Measurements from ENCODE around the gene HTR1D. TPM values are rescaled to one million over a fixed set of nuclear protein-coding genes. Genes with fewer than 3 reads are reported as not detected.

HTR1D gene
- total RNA-seq, 1 experiment from 2014 or later = 3.1 TPM

DNA sequence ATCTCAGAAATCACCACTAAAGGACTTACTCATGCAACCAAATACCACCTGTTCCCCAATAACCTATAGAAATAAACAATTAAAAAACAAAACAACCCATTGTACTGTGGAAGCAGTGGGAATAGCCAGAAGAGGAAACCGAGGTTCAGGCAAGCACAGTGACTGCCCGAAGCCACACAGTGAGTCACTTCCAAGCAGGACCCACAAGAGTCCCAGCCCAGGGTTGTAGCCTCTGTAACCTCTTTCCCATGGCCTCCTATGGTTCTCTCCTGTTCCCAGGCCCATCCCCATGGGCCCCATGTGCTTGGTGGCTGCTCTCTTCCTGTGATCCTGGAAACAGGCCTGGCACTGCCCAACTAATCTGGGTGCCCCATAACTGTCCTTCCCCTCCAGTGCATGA is 29.0 kb upstream of the HTR1D start:
- no peak overlapping the region for H2AFZ ChIP-seq (ENCODE audit: low read length)

More for the DNA sequence above, 29.0 kb upstream of the HTR1D start:
- no peaks in the 10 kb centered on the region for H4K20me1 ChIP-seq (ENCODE audit: control insufficient read depth, insufficient read depth, insufficient read length)
- WGBS (ENCODE audit: extremely low coverage, insufficient read length, low lambda C conversion rate) = no CpG with 5 or more reads among the region's 2 CpGs
- no peak overlapping the region for H4K5ac ChIP-seq (ENCODE audit: insufficient read length, low read depth, low read length)
- no peak overlapping the region for H3K56ac ChIP-seq (ENCODE audit: insufficient read length, low read depth, low read length)
- H3K14ac ChIP-seq (ENCODE audit: insufficient read depth, low read length) = no peak overlapping the region; the same call in 1 of the 2 replicates
- no peaks in the 10 kb centered on the region for H3K23me2 ChIP-seq (ENCODE audit: insufficient read length, low read depth, low read length, poor library complexity, severe bottlenecking)
- Mint-ChIP-seq H3K27me3 (ENCODE audit: low read depth) (peaks cover 6% of the 10 kb centered on the region; the same call in 1 of the 2 replicates), H3K4me3 (no peak overlapping the region), H3K27ac (no peak overlapping the region), H3K4me1 (peaks cover 23 to 32% of the 10 kb centered on the region in 2 experiments), H3K36me3 (ENCODE audit: insufficient read depth in 1 of 3, low read depth in 3 of 3) (no peaks in the 10 kb centered on the region), H3K9me3 (no peaks in the 10 kb centered on the region; a peak in 2 of 5 replicates)
- H3K27ac ChIP-seq (ENCODE audit: insufficient read length, low read depth, low read length) = no peak overlapping the region
- H3K79me2 ChIP-seq (ENCODE audit: insufficient read depth, low read length) = no peaks in the 10 kb centered on the region
- H4K8ac ChIP-seq (replicated peaks; ENCODE audit: insufficient read length, low read depth, low read length) = no peak overlapping the region
- H3K23ac ChIP-seq (ENCODE audit: insufficient read length, low read depth, low read length) = no peak overlapping the region
- H3K9me3 ChIP-seq (ENCODE audit: control insufficient read depth, low read depth, low read length) = no peaks in the 10 kb centered on the region
- no peak overlapping the region for H3K9ac ChIP-seq (ENCODE audit: extremely low read depth, insufficient read length, low read length)
- H3K27me3 ChIP-seq (ENCODE audit: insufficient read depth, low read length) = no peaks in the 10 kb centered on the region
- no peak overlapping the region for H2BK5ac ChIP-seq (ENCODE audit: insufficient read length, low read length)
- H2BK120ac ChIP-seq (ENCODE audit: low read depth, low read length, poor library complexity, severe bottlenecking) = no peak overlapping the region
- H3T11ph ChIP-seq (ENCODE audit: low read length) = no peak overlapping the region
- H3K4ac ChIP-seq (ENCODE audit: low read depth, low read length) = no peak overlapping the region
- H2BK20ac ChIP-seq (ENCODE audit: low read depth, low read length, poor library complexity, severe bottlenecking) = no peak overlapping the region
- H2BK15ac ChIP-seq (ENCODE audit: low read depth, low read length) = no peak overlapping the region
- TF ChIP-seq, protein P1, sequence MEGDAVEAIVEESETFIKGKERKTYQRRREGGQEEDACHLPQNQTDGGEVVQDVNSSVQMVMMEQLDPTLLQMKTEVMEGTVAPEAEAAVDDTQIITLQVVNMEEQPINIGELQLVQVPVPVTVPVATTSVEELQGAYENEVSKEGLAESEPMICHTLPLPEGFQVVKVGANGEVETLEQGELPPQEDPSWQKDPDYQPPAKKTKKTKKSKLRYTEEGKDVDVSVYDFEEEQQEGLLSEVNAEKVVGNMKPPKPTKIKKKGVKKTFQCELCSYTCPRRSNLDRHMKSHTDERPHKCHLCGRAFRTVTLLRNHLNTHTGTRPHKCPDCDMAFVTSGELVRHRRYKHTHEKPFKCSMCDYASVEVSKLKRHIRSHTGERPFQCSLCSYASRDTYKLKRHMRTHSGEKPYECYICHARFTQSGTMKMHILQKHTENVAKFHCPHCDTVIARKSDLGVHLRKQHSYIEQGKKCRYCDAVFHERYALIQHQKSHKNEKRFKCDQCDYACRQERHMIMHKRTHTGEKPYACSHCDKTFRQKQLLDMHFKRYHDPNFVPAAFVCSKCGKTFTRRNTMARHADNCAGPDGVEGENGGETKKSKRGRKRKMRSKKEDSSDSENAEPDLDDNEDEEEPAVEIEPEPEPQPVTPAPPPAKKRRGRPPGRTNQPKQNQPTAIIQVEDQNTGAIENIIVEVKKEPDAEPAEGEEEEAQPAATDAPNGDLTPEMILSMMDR (conservative IDR thresholded peaks at IDR 0.05) = no peak
- H3K4me1 ChIP-seq (ENCODE audit: insufficient read depth, low read length) = peaks cover 2% of the 10 kb centered on the region; the same call in 1 of the 2 replicates
- H3K18ac ChIP-seq (ENCODE audit: insufficient read length, low read depth, low read length) = no peak overlapping the region
- no peak overlapping the region for H4K91ac ChIP-seq (ENCODE audit: insufficient read length, low read depth, low read length)
- no peak overlapping the region for H3K4me2 ChIP-seq (ENCODE audit: insufficient read depth, insufficient read length, low read length)
- H2BK12ac ChIP-seq (ENCODE audit: insufficient read length, low read depth, low read length) = no peak overlapping the region
- DNase-seq = no peak
- H3K79me1 ChIP-seq (ENCODE audit: insufficient read depth, low read depth, low read length, poor library complexity, severe bottlenecking) = no peaks in the 10 kb centered on the region
- no peak overlapping the region for H2AK5ac ChIP-seq (ENCODE audit: insufficient read length, low read length)

Measured in H9 (cell line).